IPS-20b (cell line): Measurements from ENCODE around the gene UGP2.

ENCODE experiments used
- H3K27ac ChIP-seq: one replicate; pipeline ENCODE4 v1.5.1; 2013; ENCODE audit warnings: low read length
- H3K27me3 ChIP-seq: 2 replicates; pipeline ENCODE4 v1.6.1; 2013; ENCODE audit warnings: mild to moderate bottlenecking, low read length, inconsistent platforms; ENCODE audit not compliant: insufficient read depth
- H3K36me3 ChIP-seq: 2 replicates; pipeline ENCODE4 v1.6.1; 2013; ENCODE audit warnings: low read depth, mild to moderate bottlenecking, inconsistent platforms, low read length, moderate library complexity; ENCODE audit not compliant: insufficient read depth
- H3K4me1 ChIP-seq: 2 replicates; pipeline ENCODE4 v1.6.1; 2013; ENCODE audit warnings: mild to moderate bottlenecking, control low read depth, inconsistent platforms, low read length, moderate library complexity; ENCODE audit not compliant: insufficient read depth
- H3K4me3 ChIP-seq: 2 replicates; pipeline ENCODE4 v1.5.1; 2013; ENCODE audit warnings: mild to moderate bottlenecking, low read length, inconsistent platforms
- H3K9ac ChIP-seq: 2 replicates; pipeline ENCODE4 v1.6.1; 2013; ENCODE audit warnings: low read depth, mild to moderate bottlenecking, inconsistent platforms, low read length, moderate library complexity
- H3K9me3 ChIP-seq: 2 replicates; pipeline ENCODE4 v1.6.1; 2013; ENCODE audit warnings: mild to moderate bottlenecking, low read depth, low read length, inconsistent platforms; ENCODE audit not compliant: insufficient read depth

The UGP2 gene

DNA sequence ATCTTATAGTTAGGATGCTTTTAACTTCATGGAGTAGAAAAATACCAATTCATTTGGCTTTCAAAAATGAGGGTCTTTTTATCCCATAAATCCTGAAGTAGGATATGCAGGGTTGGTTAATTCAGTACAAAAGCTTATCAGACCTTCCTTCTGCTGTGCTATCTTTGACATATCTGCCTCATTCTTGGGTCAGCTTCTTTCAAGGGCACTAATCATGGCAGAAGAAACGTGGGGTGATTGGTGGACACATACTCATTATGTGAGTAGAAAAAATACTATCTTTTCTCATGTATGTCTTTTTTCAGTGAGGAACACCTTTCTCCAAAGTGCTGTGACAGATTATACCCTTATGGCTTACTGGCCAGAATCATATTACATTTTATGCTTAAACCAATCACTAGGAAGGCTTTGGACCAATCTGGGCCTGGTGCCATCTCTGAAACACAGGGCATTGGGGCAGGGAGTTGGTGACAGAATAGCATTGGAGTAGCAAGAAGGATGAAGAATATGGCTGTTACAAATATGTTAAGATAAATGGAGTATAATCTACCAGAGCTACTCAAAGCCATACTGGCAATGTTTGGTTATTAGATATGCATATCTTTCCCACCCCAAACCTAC, 10.1 kb downstream of the UGP2 start:
- H3K9ac ChIP-seq = peak overlapping the region; percentile 84; the same call in 1 of the 2 replicates
- H3K9me3 ChIP-seq = no peaks in the 10 kb centered on the region
- H3K36me3 ChIP-seq = peaks cover 52% of the 10 kb centered on the region
- peak overlapping the region; percentile 59 for H3K4me3 ChIP-seq
- H3K4me1 ChIP-seq = peaks cover 74% of the 10 kb centered on the region
- H3K27me3 ChIP-seq = no peaks in the 10 kb centered on the region
- H3K27ac ChIP-seq = peak overlapping the region; percentile 26

- Histone ChIP-seq H3K27me3 (no peaks in the 10 kb centered on the region), H3K9ac (peak overlapping the region; percentile 50; the same call in 1 of the 2 replicates), H3K9me3 (no peaks in the 10 kb centered on the region), H3K4me3 (peak overlapping the region; percentile 40), H3K27ac (peak overlapping the region; percentile 10), H3K4me1 (peaks cover 62% of the 10 kb centered on the region), H3K36me3 (peaks cover 71% of the 10 kb centered on the region)
These were observed 12.0 kb downstream of the UGP2 start for GRCh38 chr2:63853527-63854310.

DNA sequence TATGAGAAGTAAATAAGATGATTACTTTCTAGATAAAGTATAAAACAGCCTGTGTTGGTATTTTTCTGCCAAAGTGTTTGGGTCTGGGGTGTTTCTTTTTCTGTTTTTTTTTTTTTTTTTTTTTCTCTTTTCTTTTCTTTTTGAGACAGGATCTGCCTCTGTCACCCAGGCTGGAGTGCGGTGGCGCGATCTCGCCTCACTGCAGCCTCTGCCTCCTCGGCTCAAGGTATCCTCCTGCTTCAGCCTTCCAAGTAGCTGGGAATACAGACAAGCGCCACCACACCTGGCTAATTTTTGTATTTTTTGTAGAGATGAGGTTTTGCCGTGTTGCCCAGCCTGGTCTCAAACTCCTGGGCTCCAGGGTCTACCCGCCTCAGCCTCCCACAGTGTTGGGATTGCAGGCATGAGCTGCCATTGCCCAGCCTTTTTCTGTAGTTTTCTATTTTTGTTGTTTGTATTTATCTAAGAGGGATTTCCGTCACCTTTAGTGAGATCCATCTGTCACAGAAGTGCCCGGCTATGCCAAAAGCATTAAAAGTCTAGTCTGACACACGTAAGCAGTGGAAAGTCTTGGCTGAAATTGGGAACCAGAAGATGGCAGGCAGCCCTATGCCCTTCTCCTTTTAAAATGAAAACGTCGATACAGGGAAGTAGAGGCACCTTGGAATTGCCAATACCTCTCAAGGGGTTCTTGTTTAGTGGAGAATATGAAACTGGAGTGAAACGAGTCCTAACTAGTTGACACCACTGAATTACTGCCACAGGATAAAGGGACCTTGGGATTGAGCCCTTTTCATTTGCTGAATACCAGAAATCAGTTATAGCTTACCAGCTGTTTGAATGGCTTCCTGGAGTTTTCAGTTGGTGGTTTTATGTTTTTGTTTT, 14.0 kb downstream of the UGP2 start:
- Histone ChIP-seq H3K27ac (no peak overlapping the region), H3K36me3 (peaks cover 90% of the 10 kb centered on the region), H3K27me3 (no peaks in the 10 kb centered on the region), H3K9ac (no peak overlapping the region), H3K9me3 (no peaks in the 10 kb centered on the region), H3K4me1 (peaks cover 52% of the 10 kb centered on the region), H3K4me3 (no peak overlapping the region)

DNA sequence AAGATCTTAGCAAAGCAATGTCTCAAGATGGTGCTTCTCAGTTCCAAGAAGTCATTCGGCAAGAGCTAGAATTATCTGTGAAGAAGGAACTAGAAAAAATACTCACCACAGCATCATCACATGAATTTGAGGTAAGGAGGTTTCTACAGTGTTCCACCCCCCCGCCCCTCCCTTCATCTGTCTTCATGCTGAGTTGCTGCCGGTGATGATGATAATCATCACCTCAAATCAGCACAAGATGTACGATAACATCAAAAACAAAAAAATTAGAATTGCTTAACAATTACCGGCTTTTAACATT, 14.6 kb downstream of the UGP2 start:
- Histone ChIP-seq H3K4me3 (no peak overlapping the region), H3K9me3 (no peaks in the 10 kb centered on the region), H3K36me3 (peaks cover 90% of the 10 kb centered on the region), H3K9ac (no peak overlapping the region), H3K27me3 (no peaks in the 10 kb centered on the region), H3K27ac (no peak overlapping the region), H3K4me1 (peaks cover 46% of the 10 kb centered on the region)

GRCh38 chr2:63858291-63858690, 16.6 kb downstream of the UGP2 start:
- Histone ChIP-seq H3K36me3 (peaks cover 92% of the 10 kb centered on the region), H3K4me3 (no peak overlapping the region), H3K27me3 (no peaks in the 10 kb centered on the region), H3K9me3 (no peaks in the 10 kb centered on the region), H3K9ac (no peak overlapping the region), H3K4me1 (peaks cover 37% of the 10 kb centered on the region), H3K27ac (no peak overlapping the region)

GRCh38 chr2:63861220-63861822, 19.6 kb downstream of the UGP2 start:
- Histone ChIP-seq H3K4me3 (no peak overlapping the region), H3K36me3 (peaks cover 100% of the 10 kb centered on the region), H3K4me1 (peaks cover 29% of the 10 kb centered on the region)

DNA sequence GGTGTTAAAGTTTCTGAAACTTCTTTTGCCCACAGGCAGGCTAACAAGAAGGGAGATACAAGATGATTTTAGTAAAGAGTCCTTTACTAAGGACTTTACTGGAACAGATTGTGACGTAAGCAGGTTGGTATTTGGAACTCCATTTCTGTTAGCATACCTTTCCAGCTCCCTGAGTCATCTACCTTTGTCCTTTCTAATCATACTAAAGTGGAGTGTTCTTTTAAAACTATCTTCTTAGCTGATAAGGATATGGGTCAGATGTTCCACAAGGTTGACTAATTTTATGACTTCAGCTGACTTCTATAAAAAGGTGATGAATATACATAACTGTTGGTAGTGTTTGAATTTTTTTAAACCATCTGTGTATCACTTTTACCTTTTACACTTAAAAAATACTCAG, 21.1 kb downstream of the UGP2 start:
- Histone ChIP-seq H3K4me1 (peaks cover 29% of the 10 kb centered on the region), H3K4me3 (no peak overlapping the region), H3K9ac (no peak overlapping the region), H3K27me3 (no peaks in the 10 kb centered on the region), H3K27ac (no peak overlapping the region), H3K36me3 (peaks cover 100% of the 10 kb centered on the region), H3K9me3 (no peaks in the 10 kb centered on the region)

More at GRCh38 chr2:63861220-63861822, 19.6 kb downstream of the UGP2 start:
- no peak overlapping the region for H3K9ac ChIP-seq
- no peak overlapping the region for H3K27ac ChIP-seq
- H3K9me3 ChIP-seq = no peaks in the 10 kb centered on the region
- no peaks in the 10 kb centered on the region for H3K27me3 ChIP-seq

GRCh38 chr2:63863707-63864106, 22.0 kb downstream of the UGP2 start:
- Histone ChIP-seq H3K27me3 (no peaks in the 10 kb centered on the region), H3K27ac (no peak overlapping the region), H3K9me3 (no peaks in the 10 kb centered on the region), H3K9ac (no peak overlapping the region), H3K4me3 (no peak overlapping the region), H3K4me1 (peaks cover 29% of the 10 kb centered on the region), H3K36me3 (peaks cover 100% of the 10 kb centered on the region)

- no peaks in the 10 kb centered on the region for H3K27me3 ChIP-seq
- H3K4me1 ChIP-seq = peaks cover 31% of the 10 kb centered on the region
- H3K9ac ChIP-seq = no peak overlapping the region
- no peak overlapping the region for H3K4me3 ChIP-seq
- H3K9me3 ChIP-seq = no peaks in the 10 kb centered on the region
- no peak overlapping the region for H3K27ac ChIP-seq
- H3K36me3 ChIP-seq = peaks cover 97% of the 10 kb centered on the region
These were observed 23.6 kb downstream of the UGP2 start for GRCh38 chr2:63865159-63865799.

DNA sequence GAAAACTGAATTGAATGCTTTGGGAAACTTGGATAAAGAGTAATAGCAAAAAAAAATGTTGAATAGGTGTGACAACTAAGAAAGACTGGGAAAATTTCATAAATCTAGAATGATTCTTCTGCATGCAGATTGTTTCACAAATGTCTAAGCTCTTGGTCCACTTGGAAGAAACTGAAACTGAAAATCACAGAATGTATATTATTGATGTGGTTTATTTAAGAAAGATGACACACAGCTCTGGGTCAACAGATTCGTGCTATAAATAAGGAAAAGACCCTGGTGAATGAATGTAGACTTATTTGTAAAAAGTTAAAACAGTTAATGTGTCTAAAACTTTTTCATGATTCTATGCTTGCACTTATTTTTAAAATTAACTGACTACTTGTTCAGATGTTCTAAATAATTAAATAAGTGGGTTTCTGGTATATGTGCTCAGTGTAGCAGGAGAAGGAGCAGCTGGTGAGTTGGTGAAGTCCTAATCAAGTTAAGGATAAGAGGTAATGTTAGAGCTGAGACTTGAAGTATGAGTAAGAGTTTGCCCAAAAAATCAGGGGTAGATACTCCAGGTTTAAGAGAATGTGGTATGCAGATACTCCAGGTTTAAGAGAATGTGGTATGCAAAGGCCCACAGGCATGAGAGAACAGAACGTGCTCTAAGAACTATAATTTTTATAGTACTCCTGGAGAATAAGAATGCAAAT, 24.5 kb downstream of the UGP2 start:
- H3K9ac ChIP-seq = no peak overlapping the region
- peaks cover 96% of the 10 kb centered on the region for H3K36me3 ChIP-seq
- H3K4me1 ChIP-seq = peaks cover 32% of the 10 kb centered on the region
- H3K27ac ChIP-seq = no peak overlapping the region
- H3K27me3 ChIP-seq = no peaks in the 10 kb centered on the region
- H3K4me3 ChIP-seq = no peak overlapping the region
- no peaks in the 10 kb centered on the region for H3K9me3 ChIP-seq

DNA sequence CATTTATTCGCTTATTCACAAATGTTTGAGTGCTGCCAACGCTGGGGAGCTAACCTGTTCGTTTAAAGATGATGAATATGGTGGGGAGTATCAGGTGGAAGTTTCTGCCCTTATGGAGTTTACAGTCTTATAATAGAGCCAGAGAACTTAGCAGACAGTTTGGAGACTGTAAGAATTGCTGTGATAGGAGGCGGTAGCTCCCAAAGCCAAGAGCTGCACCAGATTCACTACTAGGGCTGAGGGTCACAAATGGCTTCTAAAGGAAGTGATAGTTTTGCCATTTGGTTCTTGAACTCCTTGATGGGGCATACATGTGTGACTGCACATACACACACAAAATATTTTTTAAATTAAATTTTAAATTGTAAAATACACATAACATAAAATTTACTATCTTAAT, 29.0 kb downstream of the UGP2 start:
- Histone ChIP-seq H3K9me3 (no peaks in the 10 kb centered on the region), H3K27ac (no peak overlapping the region), H3K4me1 (peaks cover 6% of the 10 kb centered on the region), H3K4me3 (no peak overlapping the region), H3K36me3 (peaks cover 96% of the 10 kb centered on the region), H3K27me3 (no peaks in the 10 kb centered on the region), H3K9ac (no peak overlapping the region)
